ENCODE measurements around the gene SLC6A7.

GRCh38 chr5:150168864-150169263, 21.0 kb upstream of the SLC6A7 start:
- TF ChIP-seq EP300 (IDR thresholded peaks at IDR 0.05; ENCODE audit: borderline replicate concordance), result no peak
- no peak for TF ChIP-seq TEAD4 (IDR thresholded peaks at IDR 0.05)
- no peak for TF ChIP-seq EGR1 (IDR thresholded peaks at IDR 0.05)
- TF ChIP-seq REST (IDR thresholded peaks at IDR 0.05; ENCODE audit: low read depth), result no peak
- TF ChIP-seq FOXM1 (IDR thresholded peaks at IDR 0.05; ENCODE audit: borderline replicate concordance, low read depth), result no peak
- no peak for TF ChIP-seq TAF1 (IDR thresholded peaks at IDR 0.05; ENCODE audit: low read depth)
- no peak for TF ChIP-seq MAX (IDR thresholded peaks at IDR 0.05)
- TF ChIP-seq YY1 (IDR thresholded peaks at IDR 0.05; ENCODE audit: low read depth), result no peak
- TF ChIP-seq CREB1 (IDR thresholded peaks at IDR 0.05; ENCODE audit: low read depth), result no peak
- no peak for TF ChIP-seq USF1 (IDR thresholded peaks at IDR 0.05)
- TF ChIP-seq CEBPB (IDR thresholded peaks at IDR 0.05), result no peak
- TF ChIP-seq RAD21 (IDR thresholded peaks at IDR 0.05; ENCODE audit: low read depth), result no peak
- TF ChIP-seq NFIC (IDR thresholded peaks at IDR 0.05), result no peak
- no peak for TF ChIP-seq TCF12 (IDR thresholded peaks at IDR 0.05; ENCODE audit: low read depth)

Data from Ishikawa (cell line).